ENCODE data around the gene LKAAEAR1. TPM values are rescaled to one million over a fixed set of nuclear protein-coding genes. Genes with fewer than 3 reads are reported as not detected.
A peak's percentile ranks its signal among the peaks of the same experiment; 100 is the strongest.

Gene LKAAEAR1
- total and polyA plus RNA-seq, 8 donors: 0.22 to 0.24 TPM; not detected in 6

DNA sequence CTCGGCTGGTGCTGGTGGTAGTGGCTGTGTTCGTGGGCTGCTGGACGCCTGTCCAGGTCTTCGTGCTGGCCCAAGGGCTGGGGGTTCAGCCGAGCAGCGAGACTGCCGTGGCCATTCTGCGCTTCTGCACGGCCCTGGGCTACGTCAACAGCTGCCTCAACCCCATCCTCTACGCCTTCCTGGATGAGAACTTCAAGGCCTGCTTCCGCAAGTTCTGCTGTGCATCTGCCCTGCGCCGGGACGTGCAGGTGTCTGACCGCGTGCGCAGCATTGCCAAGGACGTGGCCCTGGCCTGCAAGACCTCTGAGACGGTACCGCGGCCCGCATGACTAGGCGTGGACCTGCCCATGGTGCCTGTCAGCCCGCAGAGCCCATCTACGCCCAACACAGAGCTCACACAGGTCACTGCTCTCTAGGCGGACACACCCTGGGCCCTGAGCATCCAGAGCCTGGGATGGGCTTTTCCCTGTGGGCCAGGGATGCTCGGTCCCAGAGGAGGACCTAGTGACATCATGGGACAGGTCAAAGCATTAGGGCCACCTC is 14.3 kb upstream of the LKAAEAR1 start:
- Histone ChIP-seq H3K9me3 (no peaks in the 10 kb centered on the region), H3K27me3 (no peaks in the 10 kb centered on the region), H3K4me3 (no peak overlapping the region), H3K27ac (no peak overlapping the region), H3K36me3 (no peaks in the 10 kb centered on the region), H3K4me1 (peaks cover 0 to 3% (median 0%) of the 10 kb centered on the region in 3 donors)
- WGBS, 2 donors: 86 to 95% methylated on average over 28 of the region's 28 CpGs
- DNase-seq (peak in 1 of 6 donors; percentile 60), FAIRE-seq (no peak), ATAC-seq (no peak)
- no peak for TF ChIP-seq CTCF (IDR thresholded peaks at IDR 0.05)
- intact Hi-C loops (cut with DNase I): no loop called here

GRCh38 chr20:64096535-64096934 is 12.3 kb upstream of the LKAAEAR1 start:
- Histone ChIP-seq H3K9me3 (no peaks in the 10 kb centered on the region), H3K4me3 (no peak overlapping the region), H3K27me3 (no peaks in the 10 kb centered on the region), H3K4me1 (no peaks in the 10 kb centered on the region), H3K27ac (no peak overlapping the region), H3K36me3 (no peaks in the 10 kb centered on the region)
- intact Hi-C loops (cut with DNase I): no loop called here
- no peak for TF ChIP-seq CTCF (IDR thresholded peaks at IDR 0.05)
- 82 to 83% methylated on average over 6 of the region's 6 CpGs for WGBS, 2 donors
- DNase-seq (no peak), FAIRE-seq (no peak), ATAC-seq (no peak)

DNA sequence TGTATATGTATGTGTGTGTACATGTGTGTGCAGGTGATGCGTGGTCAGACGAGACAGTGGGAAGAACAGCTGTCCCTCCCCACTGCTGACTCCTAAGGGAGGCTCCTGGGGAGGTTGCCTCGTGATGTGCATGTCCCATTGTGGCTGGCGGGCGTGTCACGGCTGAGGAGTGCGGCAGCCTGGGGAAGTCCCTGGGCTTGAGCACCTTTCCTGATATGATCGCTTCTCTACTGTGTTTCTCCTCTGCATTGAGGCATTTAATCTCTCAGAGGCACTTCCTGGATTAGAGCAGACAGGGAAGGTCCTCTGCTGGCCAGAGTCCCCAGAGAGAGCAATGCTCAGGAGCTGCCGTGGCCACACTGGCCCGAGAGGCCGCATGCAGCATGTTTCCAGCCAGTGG is 11.7 kb upstream of the LKAAEAR1 start:
- H3K4me1 ChIP-seq: no peaks in the 10 kb centered on the region
- no peak overlapping the region for H3K27ac ChIP-seq
- DNase-seq: no peak
- H3K9me3 ChIP-seq: no peaks in the 10 kb centered on the region
- H3K27me3 ChIP-seq: no peaks in the 10 kb centered on the region
- no peak overlapping the region for H3K4me3 ChIP-seq
- no peak for TF ChIP-seq CTCF (IDR thresholded peaks at IDR 0.05)
- no peak for FAIRE-seq
- no peak for ATAC-seq
- H3K36me3 ChIP-seq: no peaks in the 10 kb centered on the region
- 84 to 92% methylated on average over 11 of the region's 11 CpGs for WGBS, 2 donors
- intact Hi-C loops (cut with DNase I): no loop called here

DNA sequence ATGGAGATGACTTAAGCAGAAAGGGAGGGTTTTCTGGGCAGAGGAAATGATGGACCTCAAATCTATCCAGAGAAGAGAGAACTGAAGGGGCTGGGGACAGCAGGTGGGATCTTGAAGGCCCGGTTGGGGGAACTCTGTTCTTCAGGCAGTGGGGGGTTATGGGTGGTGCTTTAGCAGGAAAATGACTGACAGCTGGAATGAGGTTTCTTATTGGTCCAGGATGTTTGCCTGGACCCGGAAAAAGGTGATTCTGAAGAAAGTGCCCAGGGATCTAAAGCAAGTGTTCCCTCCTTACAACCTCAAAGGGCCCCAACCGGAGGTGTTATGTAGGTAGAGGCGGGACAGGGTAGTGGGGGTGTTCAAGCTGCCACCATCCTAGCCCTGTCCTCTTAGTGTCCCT is 11.3 kb upstream of the LKAAEAR1 start:
- WGBS, 2 donors: 53 to 78% methylated on average over 4 of the region's 4 CpGs
- intact Hi-C loops (cut with DNase I): no loop called here

More for the DNA sequence above, 11.3 kb upstream of the LKAAEAR1 start:
- FAIRE-seq (no peak), ATAC-seq (no peak), DNase-seq (no peak)
- Histone ChIP-seq H3K9me3 (no peaks in the 10 kb centered on the region), H3K4me3 (no peak overlapping the region), H3K36me3 (no peaks in the 10 kb centered on the region), H3K4me1 (no peaks in the 10 kb centered on the region), H3K27ac (no peak overlapping the region), H3K27me3 (no peaks in the 10 kb centered on the region)
- TF ChIP-seq CTCF (IDR thresholded peaks at IDR 0.05): no peak
